Activated CD4-positive, alpha-beta T cell treated with anti-CD3 and anti-CD28 coated beads, Interleukin-2, amount 50 U/mL, for 24 hours (primary cell): ENCODE results near the gene WDR18.
"Not testable (repeated sequence)": the region's sequence is repeated elsewhere in the genome, so short reads cannot be mapped to it uniquely, and the experiment has no call there.

Experiments used
- DNase-seq, 2 donors: peaks; one replicate each; pipeline ENCODE4 v3.0.0-alpha.2; 2020; ENCODE audit warnings: low read depth in 1 of 2, low spot score in 1 of 2

WDR18 gene

GRCh38 chr19:950352-951066 is 33.6 kb upstream of the WDR18 start:
- DNase-seq, result no peak

DNA sequence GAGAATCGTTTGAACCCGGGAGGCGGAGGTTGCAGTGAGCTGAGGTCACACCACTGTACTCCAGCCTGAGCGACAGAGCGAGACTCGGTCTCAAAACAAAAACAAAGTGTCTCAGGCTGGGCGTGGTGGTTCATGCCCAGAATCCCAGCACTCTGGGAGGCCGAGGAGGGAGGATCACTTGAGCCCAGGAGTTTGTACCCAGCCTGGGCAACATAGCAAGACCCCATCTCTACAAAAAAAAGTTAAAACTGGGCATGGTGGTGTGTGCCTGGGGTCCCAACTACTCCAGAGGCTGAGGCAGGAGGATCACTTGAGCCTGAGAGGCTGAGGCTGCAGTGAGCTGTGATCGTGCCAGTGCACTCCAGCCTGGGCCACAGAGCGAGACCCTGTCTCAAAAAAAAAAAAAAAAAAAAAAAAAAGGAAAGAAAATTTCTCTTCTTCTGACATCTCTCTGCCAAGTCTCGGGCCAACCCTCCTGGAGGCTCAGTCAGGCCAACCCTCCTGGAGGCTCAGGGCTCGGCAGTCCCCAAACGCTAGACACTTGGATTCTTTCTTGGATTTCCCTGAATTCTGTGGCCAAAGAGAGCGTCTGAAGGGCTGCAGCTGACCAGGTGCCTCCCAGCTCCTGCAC is 32.0 kb upstream of the WDR18 start:
- no peak for DNase-seq

GRCh38 chr19:952680-953444 is 31.3 kb upstream of the WDR18 start:
- no peak for DNase-seq

DNA sequence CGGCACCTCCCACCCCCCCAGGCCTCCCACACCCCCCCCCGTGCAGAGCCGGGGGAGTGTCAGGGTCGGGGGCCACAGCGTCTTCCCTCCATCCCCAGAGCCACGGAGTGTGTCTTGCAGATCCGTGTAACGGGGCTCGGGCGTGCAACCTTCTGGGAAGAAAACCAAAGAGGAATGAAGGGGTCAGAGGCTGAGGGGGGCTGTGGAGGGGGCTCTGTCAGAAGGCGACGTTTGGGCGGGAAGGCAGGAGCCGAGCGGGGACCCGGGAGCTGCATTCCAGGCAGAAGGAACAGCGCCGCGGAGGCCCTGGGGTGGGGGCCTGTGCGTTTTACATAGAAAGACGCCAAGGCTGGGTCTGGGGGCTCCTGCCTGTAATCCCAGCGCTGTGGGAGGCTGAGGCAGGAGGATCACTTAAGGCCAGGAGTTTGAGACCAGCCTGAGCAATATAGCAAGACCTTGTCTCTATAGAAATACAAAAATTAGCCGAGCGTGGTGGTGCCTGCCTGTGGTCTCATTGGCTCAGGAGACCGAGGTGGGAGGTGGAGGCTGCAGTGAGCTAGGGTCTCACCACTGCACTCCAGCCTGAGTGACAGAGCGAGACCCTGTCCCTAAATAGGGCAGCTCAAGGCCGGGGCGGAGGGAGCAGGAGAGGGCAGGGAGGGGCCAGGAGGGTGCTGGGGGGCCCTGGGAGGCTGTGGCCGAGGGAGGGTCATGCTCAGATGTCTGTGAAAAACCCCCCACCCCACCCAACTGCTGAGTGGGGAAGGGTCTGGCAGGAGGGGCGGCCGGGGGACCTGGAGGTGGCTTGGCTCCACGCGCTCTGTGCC is 30.5 kb upstream of the WDR18 start:
- no peak for DNase-seq

- DNase-seq, result no peak
These were observed 29.9 kb upstream of the WDR18 start for GRCh38 chr19:954272-954671.

DNA sequence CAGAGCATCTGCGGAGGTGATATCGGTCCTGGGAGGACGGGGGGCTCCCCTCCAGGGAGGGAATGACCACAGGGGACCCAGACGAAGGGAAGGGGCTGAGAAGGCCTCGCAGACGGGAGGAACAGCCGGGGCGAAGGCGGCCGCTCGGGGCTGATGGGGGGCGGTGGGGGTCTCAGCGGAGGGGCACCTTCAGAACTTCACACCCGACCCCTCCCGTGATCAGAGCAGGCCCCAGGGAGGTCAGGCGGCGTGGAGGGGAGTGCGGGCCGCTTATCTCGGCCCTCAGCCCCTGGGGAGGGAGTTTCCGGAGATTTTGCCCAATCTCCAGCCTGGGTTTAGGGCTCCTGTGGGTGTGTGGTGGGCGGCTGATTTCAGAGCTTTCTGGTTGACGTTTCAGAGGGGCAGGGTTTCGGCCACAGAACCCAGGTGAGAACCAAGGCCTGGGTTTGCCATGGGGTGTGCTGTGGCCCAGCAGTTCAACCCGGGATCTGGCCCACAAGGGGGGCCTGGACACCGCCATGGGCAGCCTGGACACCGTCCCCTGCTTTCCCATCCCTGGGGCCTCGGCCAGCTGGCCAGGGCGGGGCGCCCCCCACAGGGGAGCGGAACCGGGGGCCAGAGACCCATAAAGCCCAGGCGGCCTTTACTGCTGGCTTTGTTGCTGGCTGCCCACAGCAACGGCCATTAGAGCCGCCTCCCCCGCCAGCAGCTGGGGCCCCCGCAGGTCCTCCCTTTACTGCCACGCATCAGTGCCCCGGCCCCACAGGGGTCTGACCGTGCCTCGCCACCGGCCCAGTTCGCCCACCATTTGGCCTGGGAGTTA is 29.3 kb upstream of the WDR18 start:
- no peak for DNase-seq

DNA sequence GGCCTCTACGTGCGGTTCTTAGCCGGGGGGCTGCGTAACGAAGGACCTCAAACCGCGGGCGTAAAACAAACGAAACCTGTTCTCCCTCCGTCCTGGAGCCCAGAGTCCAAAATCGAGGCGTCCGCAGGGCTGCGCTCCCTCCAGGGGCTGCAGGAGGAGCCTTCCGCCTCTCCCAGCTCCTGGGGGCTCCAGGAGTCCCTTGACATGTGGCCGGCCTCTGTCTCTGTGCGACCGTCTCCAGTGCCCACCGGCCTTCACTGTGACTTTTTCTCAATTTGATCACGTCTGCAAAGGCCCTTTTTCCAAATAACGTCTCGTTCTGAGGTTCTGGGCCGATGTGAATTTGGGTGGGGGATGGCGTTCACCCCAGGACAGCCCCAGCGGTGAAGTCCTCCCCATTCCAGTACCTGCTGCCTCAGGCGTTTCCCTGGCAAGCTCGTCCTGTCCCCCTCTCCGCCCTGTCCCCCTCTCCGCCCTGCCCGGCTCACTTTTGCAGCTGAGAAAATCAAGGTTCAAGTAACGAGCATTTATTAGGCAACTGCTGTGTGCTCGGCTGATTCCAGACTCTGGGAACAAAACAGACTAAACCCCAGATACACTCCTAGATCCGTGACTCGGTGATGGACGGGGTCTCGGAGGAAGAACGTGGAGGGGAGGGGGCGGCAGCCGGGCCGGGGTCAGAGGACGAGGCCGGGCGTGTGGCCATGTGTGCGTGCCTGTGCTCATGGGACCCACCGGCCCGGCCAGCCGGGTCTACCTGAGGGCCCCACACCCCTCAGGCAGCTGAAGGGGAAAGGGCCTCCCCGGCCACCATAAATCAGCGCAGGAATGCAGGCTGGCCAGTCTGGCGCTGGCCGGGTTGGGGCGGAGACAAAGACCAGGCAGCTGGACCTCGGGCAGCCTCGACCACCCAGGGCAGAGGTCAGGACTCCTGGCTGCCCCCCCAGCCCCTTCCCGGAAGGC is 28.1 kb upstream of the WDR18 start:
- DNase-seq, result no peak

GRCh38 chr19:956766-957440 is 27.2 kb upstream of the WDR18 start:
- no peak for DNase-seq

- not testable (repeated sequence) for DNase-seq
These were observed 26.6 kb upstream of the WDR18 start for GRCh38 chr19:957578-957977.

DNA sequence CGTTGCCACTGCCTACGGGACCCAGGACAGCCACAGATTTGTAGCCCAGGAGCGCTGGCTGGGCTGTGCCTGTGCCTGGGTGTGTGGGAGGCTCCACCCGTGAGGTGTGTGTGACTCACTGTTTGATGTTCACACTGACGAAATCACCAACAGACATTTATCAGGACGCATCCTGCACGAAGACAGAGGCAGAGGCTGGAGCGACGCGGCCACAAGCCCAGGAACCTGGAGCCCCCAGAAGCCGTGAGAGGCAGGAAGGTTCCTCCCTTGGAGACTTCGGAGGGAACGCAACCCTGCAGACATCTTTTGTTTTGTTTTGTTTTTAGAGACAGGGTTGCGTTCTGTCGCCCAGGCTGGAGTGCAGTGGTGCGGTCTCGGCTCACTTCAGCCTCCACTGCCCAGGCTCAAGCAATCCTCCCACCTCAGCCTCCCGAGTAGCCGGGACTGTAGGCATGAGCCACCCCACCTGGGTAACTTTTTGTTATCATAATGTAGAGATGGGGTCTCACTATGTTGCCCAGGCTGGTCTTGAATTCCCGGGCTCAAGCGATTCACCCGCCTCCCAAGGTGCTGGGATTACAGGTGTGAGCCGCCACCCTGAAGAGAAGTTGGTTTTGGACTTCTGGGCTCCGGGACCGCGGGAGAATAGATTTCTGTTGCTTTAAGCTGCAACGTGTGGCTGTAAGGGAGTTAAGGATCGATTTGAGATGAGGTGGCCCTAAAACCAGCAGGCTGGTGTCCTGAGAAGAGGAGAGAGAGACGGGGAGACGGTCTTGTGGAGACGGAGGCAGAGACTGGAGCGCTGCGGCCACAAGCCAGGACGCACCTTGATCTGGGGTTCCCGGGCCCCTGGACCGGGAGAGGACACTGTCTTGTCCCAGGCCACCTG is 24.9 kb upstream of the WDR18 start:
- peak in 1 of 2 donors; percentile 17 for DNase-seq

- no peak for DNase-seq
These were observed 24.1 kb upstream of the WDR18 start for GRCh38 chr19:960020-960419.

- DNase-seq, result no peak
These were observed 23.6 kb upstream of the WDR18 start for GRCh38 chr19:960601-960938.

- DNase-seq, result no peak
These were observed 22.1 kb upstream of the WDR18 start for GRCh38 chr19:961866-962620.

- no peak for DNase-seq
These were observed 21.3 kb upstream of the WDR18 start for GRCh38 chr19:962683-963400.

DNA sequence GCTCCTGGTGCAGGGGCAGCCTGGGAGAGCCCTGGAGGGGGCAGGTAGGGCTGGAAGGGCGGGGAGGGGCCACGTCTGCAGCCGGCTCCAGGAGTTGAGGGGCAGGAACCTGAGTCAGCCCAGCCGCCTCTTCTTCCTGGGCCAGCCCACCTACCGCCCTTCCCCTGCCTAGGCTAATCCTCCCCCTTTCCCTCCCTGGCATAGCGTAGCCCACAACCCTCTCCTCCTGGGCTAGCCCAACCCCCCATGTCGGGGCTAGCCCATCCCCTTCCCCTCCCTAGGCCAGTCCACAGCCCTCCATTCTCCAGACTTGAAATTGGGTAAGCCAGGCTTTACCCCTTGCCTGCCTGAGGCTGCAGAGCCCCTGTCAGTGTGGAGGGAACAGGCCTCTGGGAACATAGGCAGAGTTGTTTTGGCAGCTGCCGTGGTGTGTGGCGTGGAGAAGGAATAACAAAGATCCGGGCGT is 20.6 kb upstream of the WDR18 start:
- DNase-seq, result no peak

DNA sequence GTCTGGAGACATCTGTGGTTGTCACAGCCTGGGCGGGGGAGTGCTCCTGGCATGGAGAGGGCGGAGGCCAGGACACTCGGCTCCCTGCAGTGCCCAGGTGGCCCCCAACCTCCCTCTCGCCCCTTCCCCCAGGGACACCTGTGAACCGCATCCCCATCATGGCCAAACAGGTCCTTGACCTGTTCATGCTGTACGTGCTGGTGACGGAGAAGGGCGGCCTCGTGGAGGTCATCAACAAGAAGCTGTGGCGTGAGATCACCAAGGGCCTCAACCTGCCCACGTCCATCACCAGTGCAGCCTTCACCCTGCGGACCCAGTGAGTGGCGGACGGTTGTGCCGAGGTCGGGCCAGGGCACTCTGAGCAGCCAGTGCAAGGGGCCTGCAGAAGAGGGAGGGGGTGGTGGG is 20.0 kb upstream of the WDR18 start:
- DNase-seq, result no peak
